Upper lobe of left lung (tissue), 6 donors: Measurements from ENCODE around the gene IL1RN. TPM values are rescaled to one million over a fixed set of nuclear protein-coding genes. Genes with fewer than 3 reads are reported as not detected.

Experiments
- ATAC-seq, 2 donors: fragments of 200-7000 bp; cut with Tn5 transposase; one replicate each; pipeline ENCODE4 v1.9.1; 2022; ENCODE audit warnings: mild to moderate bottlenecking in 2 of 2, moderate library complexity in 2 of 2; ENCODE audit not compliant: low FRiP score in 2 of 2
- DNase-seq, 2 donors: peaks; one replicate each; pipeline ENCODE4 v3.0.0-alpha.2; 2019 to 2020
- H3K27ac ChIP-seq, 4 donors: fragments of 200-600 bp; sonication (generic); one replicate each; pipeline ENCODE4 v1.5.1; 2016 to 2019
- H3K27me3 ChIP-seq, 4 donors: fragments of 200-600 bp; sonication (generic); one replicate each; pipeline ENCODE4 v1.5.1; 2017 to 2019
- H3K36me3 ChIP-seq, 4 donors: fragments of 200-600 bp; sonication (generic); one replicate each; pipeline ENCODE4 v1.5.1; 2016 to 2019
- H3K4me1 ChIP-seq, 4 donors: fragments of 200-600 bp; sonication (generic); one replicate each; pipeline ENCODE4 v1.5.1; 2018 to 2019
- H3K4me3 ChIP-seq, 4 donors: fragments of 200-600 bp; sonication (generic); one replicate each; pipeline ENCODE4 v1.5.1; 2017 to 2019; ENCODE audit warnings: mild to moderate bottlenecking in 2 of 4, moderate library complexity in 1 of 4
- H3K9me3 ChIP-seq, 4 donors: fragments of 200-600 bp; sonication (generic); one replicate each; pipeline ENCODE4 v1.5.1; 2018 to 2019
- EP300 ChIP-seq, 4 donors: sonication (generic); formaldehyde crosslinking; IDR thresholded peaks; one replicate each; pipeline ENCODE4 v1.5.1; 2017; ENCODE audit warnings: antibody characterized with exemption in 4 of 4, control low read depth in 2 of 4
- POLR2A ChIP-seq, 4 donors: fragments of 450-650 bp; IDR thresholded peaks; one replicate each; pipeline ENCODE4 v1.5.1; 2016 to 2017; ENCODE audit warnings: antibody characterized with exemption in 4 of 4, mild to moderate bottlenecking in 2 of 4
- POLR2AphosphoS5 ChIP-seq, 2 donors: sonication (generic); formaldehyde crosslinking; IDR thresholded peaks; one replicate each; pipeline ENCODE4 v1.5.1; 2017; ENCODE audit warnings: antibody characterized with exemption in 2 of 2
- WGBS, 2 donors: methylation state at CpG; one replicate each; pipeline ENCODE4 v1.1.5; 2017 to 2018; 5-methylcytosine and 5-hydroxymethylcytosine counted together
- total RNA-seq, 6 donors: library from RNA; depleted of rRNA in 4 of 6; stranded (reverse); fragments of >200 nt in 4 of 6; gene quantifications; one replicate each; pipeline versions ENCODE4 v1.1.0 to v1.2.1, GENCODE V29; 2016 to 2021
- TF ChIP-seq, protein P1 (sequence below), 6 experiments: fragments of 450-650 bp in 4 of 6; fragments of 200-600 bp in 2 of 6; sonication (generic) in 2 of 6; IDR thresholded peaks; one replicate each; pipeline ENCODE4 v1.5.1; 2016 to 2019; ENCODE audit warnings: antibody characterized with exemption in 6 of 6
- donor health status: DM: no; HTN: no; CAD: no; lungs with moderate emphysema.
- donor health status: DM: no; HTN: yes; CAD: no; lungs with severe emphysema.

The IL1RN gene
- total RNA-seq, 6 donors from 2014 or later = 2.0 to 40.6 (median 7.9) TPM

GRCh38 chr2:113080134-113080533, 47.3 kb upstream of the IL1RN start:
- no peak for TF ChIP-seq EP300 (IDR thresholded peaks at IDR 0.05)
- TF ChIP-seq, protein P1, sequence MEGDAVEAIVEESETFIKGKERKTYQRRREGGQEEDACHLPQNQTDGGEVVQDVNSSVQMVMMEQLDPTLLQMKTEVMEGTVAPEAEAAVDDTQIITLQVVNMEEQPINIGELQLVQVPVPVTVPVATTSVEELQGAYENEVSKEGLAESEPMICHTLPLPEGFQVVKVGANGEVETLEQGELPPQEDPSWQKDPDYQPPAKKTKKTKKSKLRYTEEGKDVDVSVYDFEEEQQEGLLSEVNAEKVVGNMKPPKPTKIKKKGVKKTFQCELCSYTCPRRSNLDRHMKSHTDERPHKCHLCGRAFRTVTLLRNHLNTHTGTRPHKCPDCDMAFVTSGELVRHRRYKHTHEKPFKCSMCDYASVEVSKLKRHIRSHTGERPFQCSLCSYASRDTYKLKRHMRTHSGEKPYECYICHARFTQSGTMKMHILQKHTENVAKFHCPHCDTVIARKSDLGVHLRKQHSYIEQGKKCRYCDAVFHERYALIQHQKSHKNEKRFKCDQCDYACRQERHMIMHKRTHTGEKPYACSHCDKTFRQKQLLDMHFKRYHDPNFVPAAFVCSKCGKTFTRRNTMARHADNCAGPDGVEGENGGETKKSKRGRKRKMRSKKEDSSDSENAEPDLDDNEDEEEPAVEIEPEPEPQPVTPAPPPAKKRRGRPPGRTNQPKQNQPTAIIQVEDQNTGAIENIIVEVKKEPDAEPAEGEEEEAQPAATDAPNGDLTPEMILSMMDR (IDR thresholded peaks at IDR 0.05) = peak; percentile 20 to 60 (median 44)
- peak; percentile 60 to 65 for ATAC-seq
- WGBS, 2 donors = 31 to 52% methylated on average over 7 to 9 of the region's 9 CpGs
- Histone ChIP-seq H3K27me3 (no peaks in the 10 kb centered on the region), H3K9me3 (no peaks in the 10 kb centered on the region), H3K27ac (peak overlapping the region in 2 of 4 donors; percentile 12 to 61), H3K4me3 (no peak overlapping the region), H3K36me3 (no peaks in the 10 kb centered on the region), H3K4me1 (peaks cover 0 to 8% (median 6%) of the 10 kb centered on the region in 4 donors)
- DNase-seq = peak in 1 of 2 donors; percentile 53

- WGBS, 2 donors = 74 to 80% methylated on average over 2 of the region's 2 CpGs
- H3K27ac ChIP-seq = no peak overlapping the region
- H3K36me3 ChIP-seq = no peaks in the 10 kb centered on the region
- H3K4me3 ChIP-seq = no peak overlapping the region
- H3K4me1 ChIP-seq = peaks cover 0 to 8% (median 6%) of the 10 kb centered on the region in 4 donors
- no peaks in the 10 kb centered on the region for H3K27me3 ChIP-seq
- TF ChIP-seq, protein P1 (IDR thresholded peaks at IDR 0.05) = no peak
- no peak for TF ChIP-seq EP300 (IDR thresholded peaks at IDR 0.05)
- no peak for TF ChIP-seq POLR2A (IDR thresholded peaks at IDR 0.05)
- TF ChIP-seq POLR2AphosphoS5 (IDR thresholded peaks at IDR 0.05) = no peak
- ATAC-seq (no peak), DNase-seq (no peak)
- no peaks in the 10 kb centered on the region for H3K9me3 ChIP-seq
These were observed 45.7 kb upstream of the IL1RN start for GRCh38 chr2:113081488-113082210.

GRCh38 chr2:113083296-113083695, 44.1 kb upstream of the IL1RN start:
- ATAC-seq = peak in 1 of 2 donors; percentile 70
- peak in 1 of 4 donors; percentile 71 for TF ChIP-seq EP300 (IDR thresholded peaks at IDR 0.05)
- TF ChIP-seq POLR2AphosphoS5 (IDR thresholded peaks at IDR 0.05) = no peak
- no peak for TF ChIP-seq POLR2A (IDR thresholded peaks at IDR 0.05)
- Histone ChIP-seq H3K4me1 (peaks cover 0 to 7% (median 2%) of the 10 kb centered on the region in 4 donors), H3K9me3 (no peaks in the 10 kb centered on the region), H3K27ac (no peak overlapping the region), H3K36me3 (no peaks in the 10 kb centered on the region), H3K27me3 (no peaks in the 10 kb centered on the region), H3K4me3 (no peak overlapping the region)
- WGBS, 2 donors = 53 to 58% methylated on average over 8 of the region's 8 CpGs
- peak in 1 of 2 donors; percentile 40 for DNase-seq

- no peak overlapping the region for H3K4me3 ChIP-seq
- DNase-seq (no peak), ATAC-seq (peak in 1 of 2 donors; percentile 41)
- H3K36me3 ChIP-seq = no peaks in the 10 kb centered on the region
- TF ChIP-seq EP300 (IDR thresholded peaks at IDR 0.05) = no peak
- TF ChIP-seq, protein P1 (IDR thresholded peaks at IDR 0.05) = peak in 4 of 6 experiments; percentile 9 to 30 (median 23)
- H3K4me1 ChIP-seq = peaks cover 0 to 6% (median 0%) of the 10 kb centered on the region in 4 donors
- no peaks in the 10 kb centered on the region for H3K9me3 ChIP-seq
- no peaks in the 10 kb centered on the region for H3K27me3 ChIP-seq
- 50 to 53% methylated on average over 5 of the region's 5 CpGs for WGBS, 2 donors
- H3K27ac ChIP-seq = no peak overlapping the region
These were observed 43.0 kb upstream of the IL1RN start for GRCh38 chr2:113084249-113085000.

- Histone ChIP-seq H3K27ac (no peak overlapping the region), H3K36me3 (no peaks in the 10 kb centered on the region), H3K4me3 (no peak overlapping the region), H3K9me3 (no peaks in the 10 kb centered on the region), H3K27me3 (no peaks in the 10 kb centered on the region), H3K4me1 (no peaks in the 10 kb centered on the region)
- ATAC-seq (no peak), DNase-seq (no peak)
- no peak for TF ChIP-seq EP300 (IDR thresholded peaks at IDR 0.05)
- TF ChIP-seq, protein P1 (IDR thresholded peaks at IDR 0.05) = no peak
- 51 to 68% methylated on average over 2 of the region's 2 CpGs for WGBS, 2 donors
These were observed 41.9 kb upstream of the IL1RN start for GRCh38 chr2:113085542-113085941.
